Panc1 (cell line): ENCODE results near the gene P2RX3. TPM values are rescaled to one million over a fixed set of nuclear protein-coding genes. Genes with fewer than 3 reads are reported as not detected.

Source experiments
- ATAC-seq: fragments of 200-7000 bp; cut with Tn5 transposase; 2 replicates; pipeline ENCODE4 v1.9.1; 2020; ENCODE audit warnings: mild to moderate bottlenecking, moderate library complexity
- BruUV-seq: library from RNA; stranded (reverse); fragments of 400-500 nt; replicated peaks from 2 replicates; lab custom pipeline; 2021; lab: Mats Ljungman, UMichigan
- CTCF ChIA-PET: fragments of 300-600 bp; sonication (Branson Sonifier 250); formaldehyde crosslinking; loops from one replicate; lab custom pipeline; 2022; ENCODE audit warnings: antibody characterized with exemption; lab: Charles Lee
- POLR2A ChIA-PET: fragments of 300-600 bp; sonication (Branson Sonifier 250); formaldehyde crosslinking; loops from one replicate; lab custom pipeline; 2022; ENCODE audit warnings: antibody characterized with exemption; lab: Charles Lee
- DNase-seq: peaks from one replicate; pipeline ENCODE4 v3.0.0-alpha.2; 2010; ENCODE audit warnings: low read depth, low spot score
- H3K27ac ChIP-seq: 2 replicates; pipeline ENCODE4 v1.5.1; 2011; ENCODE audit warnings: mild to moderate bottlenecking, low read length, inconsistent platforms
- H3K27me3 ChIP-seq: fragments of 200-500 bp; sonication (Bioruptor generic); 2 replicates; pipeline ENCODE4 v1.6.0; 2014; ENCODE audit warnings: low read length, inconsistent platforms; ENCODE audit not compliant: control insufficient read depth, insufficient read depth
- H3K36me3 ChIP-seq: fragments of 200-500 bp; sonication (Bioruptor generic); 2 replicates; pipeline ENCODE4 v1.5.1; 2014; ENCODE audit warnings: inconsistent platforms, mild to moderate bottlenecking, low read length, moderate library complexity; ENCODE audit not compliant: control insufficient read depth, insufficient read depth
- H3K4me1 ChIP-seq: 2 replicates; pipeline ENCODE4 v1.5.1; 2011; ENCODE audit warnings: inconsistent platforms, mild to moderate bottlenecking, low read length, moderate library complexity; ENCODE audit not compliant: control insufficient read depth, insufficient read depth
- H3K4me3 ChIP-seq, 2 experiments: 2 replicates each; pipeline ENCODE4 v1.5.1; 2011 to 2012; ENCODE audit warnings: low read depth in 2 of 2, low read length in 2 of 2, mild to moderate bottlenecking in 2 of 2, inconsistent platforms in 1 of 2, moderate library complexity in 1 of 2
- H3K9me3 ChIP-seq: fragments of 200-500 bp; sonication (Bioruptor generic); 2 replicates; pipeline ENCODE4 v1.5.1; 2014; ENCODE audit warnings: low read depth, mild to moderate bottlenecking, inconsistent platforms, low read length, moderate library complexity; ENCODE audit not compliant: control insufficient read depth, insufficient read depth
- POLR2AphosphoS5 ChIP-seq: IDR thresholded peaks from 2 replicates; pipeline ENCODE4 v1.6.1; 2012; ENCODE audit warnings: mild to moderate bottlenecking, low read depth, low read length, moderate library complexity
- SIN3A ChIP-seq: IDR thresholded peaks from 2 replicates; pipeline ENCODE4 v1.6.1; 2012; ENCODE audit warnings: low read depth, mild to moderate bottlenecking, low read length, moderate library complexity, borderline replicate concordance; ENCODE audit not compliant: insufficient read depth
- TCF7L2 ChIP-seq: IDR thresholded peaks from 2 replicates; pipeline ENCODE4 v1.6.1; 2011; ENCODE audit warnings: mild to moderate bottlenecking, low read depth, low read length, inconsistent platforms
- in situ Hi-C: cut with HindIII; loops from 2 replicates; pipeline ENCODE4 v1.10.0; 2016; ENCODE audit warnings: low sequenced_read_pairs, low pct_unique_long_range_greater_than_20kb
- intact Hi-C: fragments of 100-400 bp; cut with micrococcal nuclease; formaldehyde crosslinking; loops from one replicate; pipeline ENCODE4 v1.10.0; 2022; ENCODE audit not compliant: unreplicated experiment
- total RNA-seq: library from RNA; stranded (reverse); gene quantifications from one replicate; pipeline ENCODE4 v1.2.1, GENCODE V29; 2021; ENCODE audit not compliant: unreplicated experiment
- TF ChIP-seq, protein P1 (sequence below): fragments of 450-650 bp; IDR thresholded peaks from 2 replicates; pipeline ENCODE4 v1.5.1; 2017; ENCODE audit warnings: mild to moderate bottlenecking
- TF ChIP-seq, protein P2 (sequence below), 2 experiments: IDR thresholded peaks; 2 replicates each; pipeline ENCODE4 v1.6.1; 2011 to 2012; ENCODE audit warnings: low read depth in 2 of 2, control low read depth in 1 of 2, low read length in 1 of 2, mild to moderate bottlenecking in 1 of 2, moderate library complexity in 1 of 2; ENCODE audit not compliant: insufficient read depth in 1 of 2

Gene P2RX3
- total RNA-seq, 1 experiment from 2014 or later = not detected

DNA sequence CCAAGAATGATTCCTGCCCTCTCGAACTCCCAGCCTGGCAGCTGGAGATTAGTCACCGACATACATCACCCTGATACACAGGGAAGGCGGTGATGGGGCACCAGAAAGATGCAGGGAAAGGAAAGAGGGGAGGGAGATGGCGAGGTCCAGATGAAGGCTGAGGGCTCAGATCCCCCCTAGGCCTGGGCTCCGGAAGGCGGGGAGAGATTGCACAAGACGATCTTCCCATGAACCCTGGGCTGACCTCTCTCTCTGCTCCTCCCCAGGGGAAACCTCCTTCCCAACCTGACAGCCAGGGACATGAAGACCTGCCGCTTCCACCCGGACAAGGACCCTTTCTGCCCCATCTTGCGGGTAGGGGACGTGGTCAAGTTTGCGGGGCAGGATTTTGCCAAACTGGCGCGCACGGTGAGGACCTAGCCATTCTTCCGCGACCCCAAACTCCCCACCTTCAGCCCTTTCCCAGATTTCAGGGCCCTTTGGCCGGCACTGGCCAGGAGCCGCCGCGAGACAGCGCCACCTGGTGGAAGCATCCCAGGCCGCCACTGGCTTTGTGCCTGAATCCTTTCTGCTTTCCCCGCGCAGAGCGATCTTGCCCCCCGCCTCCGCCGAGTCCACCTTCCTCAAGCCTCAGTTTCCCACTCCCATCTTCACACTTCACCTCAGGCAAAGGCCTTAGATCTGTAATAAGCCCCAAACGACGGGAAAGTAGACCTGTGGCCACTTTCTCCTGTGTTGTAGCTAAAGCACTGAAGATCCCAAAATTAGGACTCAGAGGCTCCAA lies 11.5 kb downstream of the P2RX3 start:
- no peak for TF ChIP-seq POLR2AphosphoS5
- TF ChIP-seq, protein P1, sequence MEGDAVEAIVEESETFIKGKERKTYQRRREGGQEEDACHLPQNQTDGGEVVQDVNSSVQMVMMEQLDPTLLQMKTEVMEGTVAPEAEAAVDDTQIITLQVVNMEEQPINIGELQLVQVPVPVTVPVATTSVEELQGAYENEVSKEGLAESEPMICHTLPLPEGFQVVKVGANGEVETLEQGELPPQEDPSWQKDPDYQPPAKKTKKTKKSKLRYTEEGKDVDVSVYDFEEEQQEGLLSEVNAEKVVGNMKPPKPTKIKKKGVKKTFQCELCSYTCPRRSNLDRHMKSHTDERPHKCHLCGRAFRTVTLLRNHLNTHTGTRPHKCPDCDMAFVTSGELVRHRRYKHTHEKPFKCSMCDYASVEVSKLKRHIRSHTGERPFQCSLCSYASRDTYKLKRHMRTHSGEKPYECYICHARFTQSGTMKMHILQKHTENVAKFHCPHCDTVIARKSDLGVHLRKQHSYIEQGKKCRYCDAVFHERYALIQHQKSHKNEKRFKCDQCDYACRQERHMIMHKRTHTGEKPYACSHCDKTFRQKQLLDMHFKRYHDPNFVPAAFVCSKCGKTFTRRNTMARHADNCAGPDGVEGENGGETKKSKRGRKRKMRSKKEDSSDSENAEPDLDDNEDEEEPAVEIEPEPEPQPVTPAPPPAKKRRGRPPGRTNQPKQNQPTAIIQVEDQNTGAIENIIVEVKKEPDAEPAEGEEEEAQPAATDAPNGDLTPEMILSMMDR = peak; percentile 86

GRCh38 chr11:57353036-57353435 lies 14.9 kb downstream of the P2RX3 start:
- intact Hi-C loops = no loop called here
- no peak for TF ChIP-seq TCF7L2
- TF ChIP-seq, protein P1 = no peak
- no peak for TF ChIP-seq POLR2AphosphoS5
- TF ChIP-seq, protein P2, sequence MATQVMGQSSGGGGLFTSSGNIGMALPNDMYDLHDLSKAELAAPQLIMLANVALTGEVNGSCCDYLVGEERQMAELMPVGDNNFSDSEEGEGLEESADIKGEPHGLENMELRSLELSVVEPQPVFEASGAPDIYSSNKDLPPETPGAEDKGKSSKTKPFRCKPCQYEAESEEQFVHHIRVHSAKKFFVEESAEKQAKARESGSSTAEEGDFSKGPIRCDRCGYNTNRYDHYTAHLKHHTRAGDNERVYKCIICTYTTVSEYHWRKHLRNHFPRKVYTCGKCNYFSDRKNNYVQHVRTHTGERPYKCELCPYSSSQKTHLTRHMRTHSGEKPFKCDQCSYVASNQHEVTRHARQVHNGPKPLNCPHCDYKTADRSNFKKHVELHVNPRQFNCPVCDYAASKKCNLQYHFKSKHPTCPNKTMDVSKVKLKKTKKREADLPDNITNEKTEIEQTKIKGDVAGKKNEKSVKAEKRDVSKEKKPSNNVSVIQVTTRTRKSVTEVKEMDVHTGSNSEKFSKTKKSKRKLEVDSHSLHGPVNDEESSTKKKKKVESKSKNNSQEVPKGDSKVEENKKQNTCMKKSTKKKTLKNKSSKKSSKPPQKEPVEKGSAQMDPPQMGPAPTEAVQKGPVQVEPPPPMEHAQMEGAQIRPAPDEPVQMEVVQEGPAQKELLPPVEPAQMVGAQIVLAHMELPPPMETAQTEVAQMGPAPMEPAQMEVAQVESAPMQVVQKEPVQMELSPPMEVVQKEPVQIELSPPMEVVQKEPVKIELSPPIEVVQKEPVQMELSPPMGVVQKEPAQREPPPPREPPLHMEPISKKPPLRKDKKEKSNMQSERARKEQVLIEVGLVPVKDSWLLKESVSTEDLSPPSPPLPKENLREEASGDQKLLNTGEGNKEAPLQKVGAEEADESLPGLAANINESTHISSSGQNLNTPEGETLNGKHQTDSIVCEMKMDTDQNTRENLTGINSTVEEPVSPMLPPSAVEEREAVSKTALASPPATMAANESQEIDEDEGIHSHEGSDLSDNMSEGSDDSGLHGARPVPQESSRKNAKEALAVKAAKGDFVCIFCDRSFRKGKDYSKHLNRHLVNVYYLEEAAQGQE (IDR thresholded peaks at IDR 0.05; ENCODE audit: insufficient read depth in 1 of 2, low read depth in 2 of 2, low read length in 1 of 2) = no peak
- no peak for TF ChIP-seq SIN3A
- no peak overlapping the region for H3K27ac ChIP-seq
- ChIA-PET CTCF (interaction anchor here (0.6 kb wide), 1 partner anchor 113 kb away, joined by 3 read pairs; no protein-coding TSS in a partner anchor), POLR2A (no interaction called here)
- no peaks in the 10 kb centered on the region for H3K27me3 ChIP-seq
- DNase-seq (no peak), ATAC-seq (no peak)
- H3K4me3 ChIP-seq = no peak overlapping the region
- no TSS peak for BruUV-seq
- no peaks in the 10 kb centered on the region for H3K36me3 ChIP-seq
- no peaks in the 10 kb centered on the region for H3K4me1 ChIP-seq
- 0 out of 2 replicates have a peak, but pooled peaks cover 3% of the 10 kb centered on the region for H3K9me3 ChIP-seq
- in situ Hi-C loops = no loop called here

More for the DNA sequence above, 11.5 kb downstream of the P2RX3 start:
- ATAC-seq = no peak; the same call in 1 of the 2 replicates
- H3K9me3 ChIP-seq = 0 out of 2 replicates have a peak, but pooled peaks cover 3% of the 10 kb centered on the region
- no TSS peak for BruUV-seq
- intact Hi-C loops (loop anchor here (5.0 to 10.0 kb wide), 4 partner anchors 108 to 293 kb away; partner anchors contain the start of gene UBE2L6), in situ Hi-C loops (no loop called here)
- no peak overlapping the region for H3K27ac ChIP-seq
- no peak for DNase-seq
- ChIA-PET CTCF (interaction anchor here (0.6 to 0.7 kb wide), 5 partner anchors 11 to 530 kb away, joined by 3 to 14 read pairs (median 6); no protein-coding TSS in a partner anchor), POLR2A (no interaction called here)
- H3K36me3 ChIP-seq = no peaks in the 10 kb centered on the region
- no peaks in the 10 kb centered on the region for H3K27me3 ChIP-seq
- no peaks in the 10 kb centered on the region for H3K4me1 ChIP-seq
- H3K4me3 ChIP-seq = no peak overlapping the region
